HepG2 (cell line): ENCODE data around the gene ANKS3. TPM values are rescaled to one million over a fixed set of nuclear protein-coding genes. Genes with fewer than 3 reads are reported as not detected.

ENCODE experiments used
- ATAC-seq: fragments of 200-7000 bp; cut with Tn5 transposase; 3 replicates; pipeline ENCODE4 v1.9.1; 2020; ENCODE audit warnings: mild to moderate bottlenecking, moderate library complexity
- BruUV-seq: library from RNA; stranded (reverse); fragments of 400-500 nt; replicated peaks from 2 replicates; lab custom pipeline; 2021; lab: Mats Ljungman, UMichigan
- CTCF ChIA-PET: fragments of 300-600 bp; formaldehyde crosslinking; extraction: SDS; loops from one replicate; lab custom pipeline; 2021; ENCODE audit warnings: low total read pairs, inconsistent platforms, low intra/inter-chr PET ratio; lab: Yijun Ruan, JAX
- POLR2A ChIA-PET: fragments of 350-600 bp; sonication (Branson Sonifier 250); formaldehyde crosslinking; loops from one replicate; lab custom pipeline; 2020; ENCODE audit warnings: antibody characterized with exemption, inconsistent platforms; lab: Yijun Ruan, JAX
- DNase-seq: peaks from one replicate; pipeline ENCODE4 v3.0.0-alpha.2; 2015; ENCODE audit warnings: low spot score
- FAIRE-seq: peaks from 3 replicates; lab custom pipeline; 2011; peaks lifted over from hg19 to GRCh38; lab: Jason Lieb, UNC
- H2AFZ ChIP-seq: one replicate; pipeline ENCODE4 v1.6.1; 2011; ENCODE audit warnings: low read length, inconsistent platforms
- H3K27ac ChIP-seq: fragments of 300-600 bp; 3 replicates; pipeline ENCODE4 v1.8.0; 2011; ENCODE audit warnings: mixed run types, mild to moderate bottlenecking, mixed read lengths, low read length, inconsistent platforms; ENCODE audit not compliant: insufficient read depth; ENCODE audit errors: extremely low read length
- H3K27me3 ChIP-seq, 2 experiments: fragments of 200-600 bp in 1 of 2; 2 replicates in 1 of 2; 3 replicates in 1 of 2; pipeline versions ENCODE4 v1.6.0 to v1.8.0; 2011; ENCODE audit warnings: low read length in 2 of 2, mild to moderate bottlenecking in 2 of 2, moderate library complexity in 2 of 2, inconsistent platforms in 1 of 2; ENCODE audit not compliant: insufficient read depth in 2 of 2, control insufficient read depth in 1 of 2
- H3K36me3 ChIP-seq, 2 experiments: fragments of 200-600 bp in 1 of 2; replicated peaks in 1 of 2; 2 replicates in 1 of 2; 3 replicates in 1 of 2; pipeline versions ENCODE4 v1.5.1 to v1.8.0; 2011; ENCODE audit warnings: low read length in 2 of 2, inconsistent platforms in 1 of 2; ENCODE audit not compliant: insufficient read depth in 2 of 2, control insufficient read depth in 1 of 2
- H3K4me1 ChIP-seq: 2 replicates; pipeline ENCODE4 v1.5.1; 2012; ENCODE audit warnings: low read length, inconsistent platforms; ENCODE audit not compliant: insufficient read depth
- H3K4me2 ChIP-seq: 2 replicates; pipeline ENCODE4 v1.6.0; 2011; ENCODE audit warnings: low read depth, low read length, inconsistent platforms
- H3K4me3 ChIP-seq, 3 experiments: fragments of 200-600 bp in 1 of 3; sonication (generic), shearing (Covaris generic) in 1 of 3; replicated peaks in 1 of 3; 2 replicates each; pipeline ENCODE4 v1.5.1; 2011 to 2016; ENCODE audit warnings: low read length in 3 of 3, inconsistent platforms in 2 of 3, low read depth in 2 of 3, mild to moderate bottlenecking in 2 of 3, control low read depth in 1 of 3, mixed read lengths in 1 of 3; ENCODE audit not compliant: insufficient read depth in 1 of 3
- H3K79me2 ChIP-seq: one replicate; pipeline ENCODE4 v1.6.1; 2011; ENCODE audit warnings: low read length, inconsistent platforms; ENCODE audit not compliant: insufficient read depth
- H3K9ac ChIP-seq: 2 replicates; pipeline ENCODE4 v1.6.0; 2011; ENCODE audit warnings: mild to moderate bottlenecking, low read depth, low read length, inconsistent platforms; ENCODE audit not compliant: insufficient read depth
- H3K9me3 ChIP-seq: 2 replicates; pipeline ENCODE4 v1.5.1; 2012; ENCODE audit warnings: mild to moderate bottlenecking, low read length
- H4K20me1 ChIP-seq: 2 replicates; pipeline ENCODE4 v1.6.0; 2011; ENCODE audit warnings: inconsistent platforms, mild to moderate bottlenecking, low read length, moderate library complexity; ENCODE audit not compliant: insufficient read depth
- ADNP ChIP-seq: sonication (generic); formaldehyde crosslinking; IDR thresholded peaks from 2 replicates; pipeline ENCODE4 v1.4.0; 2020; ENCODE audit warnings: missing genetic modification reagents
- AKNA ChIP-seq: sonication (generic); formaldehyde crosslinking; IDR thresholded peaks from 2 replicates; pipeline ENCODE4 v1.4.0; 2020; ENCODE audit warnings: missing genetic modification reagents, borderline replicate concordance
- BHLHE40 ChIP-seq: IDR thresholded peaks from 2 replicates; pipeline ENCODE4 v1.6.1; 2011; ENCODE audit warnings: low read length, improper control_type of control experiment
- CHD2 ChIP-seq: IDR thresholded peaks from 2 replicates; pipeline ENCODE4 v1.6.1; 2011; ENCODE audit warnings: low read depth, low read length, improper control_type of control experiment
- ETS1 ChIP-seq: sonication (generic); formaldehyde crosslinking; IDR thresholded peaks from 2 replicates; pipeline ENCODE4 v1.4.0; 2020; ENCODE audit warnings: missing genetic modification reagents
- EZH2 ChIP-seq: conservative IDR thresholded peaks from 2 replicates; pipeline ENCODE4 v1.6.1; 2012; ENCODE audit warnings: mild to moderate bottlenecking, low read depth, low read length, moderate library complexity
- JUNB ChIP-seq: sonication (generic); formaldehyde crosslinking; IDR thresholded peaks from 2 replicates; pipeline ENCODE4 v1.8.0; 2022; ENCODE audit warnings: missing genetic modification reagents, mild to moderate bottlenecking, borderline replicate concordance
- MTF2 ChIP-seq: sonication (generic); formaldehyde crosslinking; IDR thresholded peaks from 2 replicates; pipeline ENCODE4 v1.5.0; 2020; ENCODE audit warnings: missing genetic modification reagents, borderline replicate concordance
- NCOR1 ChIP-seq: fragments of 200-600 bp; sonication (generic); IDR thresholded peaks from 2 replicates; pipeline ENCODE4 v1.7.0; 2017; ENCODE audit warnings: antibody characterized with exemption, low read length, borderline replicate concordance
- STAG1 ChIP-seq: sonication (generic); formaldehyde crosslinking; IDR thresholded peaks from 2 replicates; pipeline ENCODE4 v1.4.0; 2020; ENCODE audit warnings: missing genetic modification reagents
- ZBTB4 ChIP-seq: sonication (generic); formaldehyde crosslinking; IDR thresholded peaks from 2 replicates; pipeline ENCODE4 v1.4.0; 2020; ENCODE audit warnings: missing genetic modification reagents, mild to moderate bottlenecking, borderline replicate concordance
- ZNF18 ChIP-seq: sonication (generic); formaldehyde crosslinking; IDR thresholded peaks from 2 replicates; pipeline ENCODE4 v1.8.0; 2022; ENCODE audit warnings: mild to moderate bottlenecking, missing genetic modification reagents; ENCODE audit not compliant: insufficient replicate concordance
- ZNF337 ChIP-seq: sonication (generic); formaldehyde crosslinking; IDR thresholded peaks from 2 replicates; pipeline ENCODE4 v1.5.1; 2020; ENCODE audit warnings: missing genetic modification reagents, low read depth, mild to moderate bottlenecking, borderline replicate concordance
- ZNF557 ChIP-seq: sonication (generic); formaldehyde crosslinking; IDR thresholded peaks from 2 replicates; pipeline ENCODE4 v1.4.0; 2020; ENCODE audit warnings: missing genetic modification reagents
- WGBS: methylation state at CpG from one replicate; pipeline ENCODE4 v1.1.6; 2017; ENCODE audit warnings: low lambda C conversion rate; 5-methylcytosine and 5-hydroxymethylcytosine counted together
- in situ Hi-C: cut with HindIII; loops from 2 replicates; pipeline ENCODE4 v1.10.0; 2017; ENCODE audit warnings: low pct_unique_long_range_greater_than_20kb; ENCODE audit not compliant: extremely low pct_ligation_motif_present
- intact Hi-C: fragments of 100-400 bp; cut with micrococcal nuclease; formaldehyde crosslinking; loops from one replicate; pipeline ENCODE4 v1.10.0; 2022; ENCODE audit not compliant: unreplicated experiment
- polyA plus RNA-seq, 8 experiments: library from polyadenylated mRNA; depleted of rRNA in 3 of 8; stranded (reverse) in 7 of 8; unstranded in 1 of 8; fragments of >200 nt; fragmentation: Illumina TruSeq in 4 of 8; extraction: Trizol in 4 of 8; gene quantifications; 2 replicates each; pipeline versions ENCODE4 v1.2.1 to v1.2.3, GENCODE V29; 2011 to 2016; ENCODE audit warnings: low read depth in 4 of 8, missing spikeins in 1 of 8, mixed read lengths in 1 of 8; ENCODE audit not compliant: insufficient read depth in 1 of 8
- total RNA-seq, 5 experiments: library from RNA; depleted of rRNA; stranded (reverse); fragments of >200 nt; fragmentation: Illumina TruSeq; extraction: Trizol; gene quantifications; 2 replicates each; pipeline ENCODE4 v1.2.3, GENCODE V29; 2016; ENCODE audit warnings: low read depth in 1 of 5

The ANKS3 gene
- total and polyA plus RNA-seq, 2 of the 13 experiments (the other 11 are each of a cell fraction or from before 2014, with no cell fraction given): 11.4 to 15.9 TPM

GRCh38 chr16:4647644-4647980, 86.5 kb downstream of the ANKS3 start:
- POLR2A ChIA-PET: no interaction called here
- no peak for ATAC-seq
- DNase-seq: no peak
- FAIRE-seq: no peak
- Histone ChIP-seq H3K9ac (no peak overlapping the region), H3K27me3 (no peaks in the 10 kb centered on the region), H4K20me1 (no peaks in the 10 kb centered on the region), H2AFZ (no peak overlapping the region), H3K79me2 (peaks cover 53% of the 10 kb centered on the region), H3K36me3 (peaks cover 9 to 28% of the 10 kb centered on the region in 2 experiments; a peak in 4 of 5 replicates), H3K4me1 (peaks cover 34% of the 10 kb centered on the region), H3K4me2 (no peak overlapping the region), H3K4me3 (no peak overlapping the region), H3K9me3 (no peaks in the 10 kb centered on the region), H3K27ac (no peak overlapping the region)
- in situ Hi-C loops: no loop called here
- CTCF ChIA-PET: no interaction called here
- intact Hi-C loops: no loop called here
- BruUV-seq: no TSS peak
- 100% methylated on average over 6 of the region's 8 CpGs for WGBS
- TF ChIP-seq EZH2: no peak
- no peak for TF ChIP-seq AKNA (CRISPR knock-in tag)
- TF ChIP-seq ZNF337 (CRISPR knock-in tag): no peak
- no peak for TF ChIP-seq ZNF557
- TF ChIP-seq STAG1 (CRISPR knock-in tag): no peak
- no peak for TF ChIP-seq ZNF18 (CRISPR knock-in tag)
- TF ChIP-seq NCOR1: no peak
- TF ChIP-seq CHD2: no peak
- TF ChIP-seq ADNP (CRISPR knock-in tag): no peak
- TF ChIP-seq JUNB (CRISPR knock-in tag): no peak
- TF ChIP-seq ZBTB4 (CRISPR knock-in tag): no peak
- TF ChIP-seq MTF2 (CRISPR knock-in tag): no peak
- TF ChIP-seq BHLHE40: no peak
- TF ChIP-seq ETS1 (CRISPR knock-in tag): no peak
